CD4-positive, alpha-beta memory T cell (primary cell): ENCODE results near the gene ADGRL2. TPM values are rescaled to one million over a fixed set of nuclear protein-coding genes. Genes with fewer than 3 reads are reported as not detected.

Source experiments
- CTCF ChIA-PET: fragments of 350-600 bp; sonication (Branson Sonifier 250); formaldehyde crosslinking; loops from one replicate; lab custom pipeline; 2021; ENCODE audit warnings: inconsistent platforms; ENCODE audit not compliant: partially characterized antibody; lab: Charles Lee
- POLR2A ChIA-PET: fragments of 350-600 bp; sonication (Branson Sonifier 250); formaldehyde crosslinking; loops from one replicate; lab custom pipeline; 2021; ENCODE audit not compliant: partially characterized antibody; lab: Charles Lee
- DNase-seq, 5 donors: peaks; one replicate each; pipeline versions ENCODE4 v3.0.0 to v3.0.0-alpha.2; 2020 to 2022; ENCODE audit warnings: mixed read lengths in 1 of 5
- H3K27ac ChIP-seq: one replicate; pipeline ENCODE4 v1.7.0; 2013; ENCODE audit warnings: low read depth, low read length
- H3K27me3 ChIP-seq: 2 replicates; pipeline ENCODE4 v1.7.0; 2013; ENCODE audit warnings: mild to moderate bottlenecking, low read length, moderate library complexity; ENCODE audit not compliant: insufficient read depth
- H3K36me3 ChIP-seq: 2 replicates; pipeline ENCODE4 v1.7.0; 2013; ENCODE audit warnings: mild to moderate bottlenecking, low read length, moderate library complexity; ENCODE audit not compliant: insufficient read depth
- H3K4me1 ChIP-seq: 2 replicates; pipeline ENCODE4 v1.7.0; 2013; ENCODE audit warnings: mild to moderate bottlenecking, low read length, moderate library complexity; ENCODE audit not compliant: insufficient read depth
- H3K4me3 ChIP-seq, 2 donors: one replicate each; pipeline ENCODE4 v1.7.0; 2013; ENCODE audit warnings: low read length in 2 of 2, mild to moderate bottlenecking in 1 of 2
- H3K9me3 ChIP-seq, 2 donors: one replicate each; pipeline ENCODE4 v1.7.0; 2013; ENCODE audit warnings: low read length in 2 of 2, control low read depth in 1 of 2; ENCODE audit not compliant: control insufficient read depth in 1 of 2
- H3K27ac Mint-ChIP-seq, 7 donors: one replicate each; pipeline ENCODE4 v1.8.0; 2020 to 2021; ENCODE audit warnings: mixed read lengths in 7 of 7, mild to moderate bottlenecking in 6 of 7, inconsistent platforms in 3 of 7, moderate library complexity in 3 of 7
- H3K27me3 Mint-ChIP-seq, 2 donors: one replicate each; pipeline ENCODE4 v1.8.0; 2020 to 2021; ENCODE audit warnings: mixed read lengths in 2 of 2
- H3K36me3 Mint-ChIP-seq, 2 donors: one replicate each; pipeline ENCODE4 v1.8.0; 2020 to 2021; ENCODE audit warnings: mixed read lengths in 2 of 2, inconsistent platforms in 1 of 2, mild to moderate bottlenecking in 1 of 2
- H3K4me1 Mint-ChIP-seq, 4 donors: one replicate each; pipeline ENCODE4 v1.8.0; 2020 to 2021; ENCODE audit warnings: mixed read lengths in 4 of 4, mild to moderate bottlenecking in 1 of 4
- H3K4me3 Mint-ChIP-seq, 8 donors: one replicate each; pipeline ENCODE4 v1.8.0; 2020 to 2021; ENCODE audit warnings: mixed read lengths in 8 of 8, mild to moderate bottlenecking in 7 of 8, moderate library complexity in 6 of 8, inconsistent platforms in 3 of 8
- H3K9me3 Mint-ChIP-seq, 8 donors: one replicate each; pipeline ENCODE4 v1.8.0; 2020 to 2021; ENCODE audit warnings: mixed read lengths in 8 of 8, mild to moderate bottlenecking in 5 of 8, inconsistent platforms in 3 of 8, moderate library complexity in 1 of 8
- intact Hi-C: fragments of 100-400 bp; cut with micrococcal nuclease; formaldehyde crosslinking; loops from one replicate; pipeline ENCODE4 v1.15.1; 2023
- polyA plus RNA-seq, 2 donors: library from polyadenylated mRNA; unstranded; fragments of 300-500 nt; fragmentation: Illumina TruSeq; gene quantifications; one replicate each; pipeline ENCODE4 v1.2.3, GENCODE V29; 2021
- total RNA-seq, 2 experiments: library from RNA; stranded (reverse); gene quantifications; one replicate each; pipeline ENCODE4 v1.2.3, GENCODE V29; 2021

The ADGRL2 gene
- total and polyA plus RNA-seq, 4 experiments from 2014 or later, result not detected

DNA sequence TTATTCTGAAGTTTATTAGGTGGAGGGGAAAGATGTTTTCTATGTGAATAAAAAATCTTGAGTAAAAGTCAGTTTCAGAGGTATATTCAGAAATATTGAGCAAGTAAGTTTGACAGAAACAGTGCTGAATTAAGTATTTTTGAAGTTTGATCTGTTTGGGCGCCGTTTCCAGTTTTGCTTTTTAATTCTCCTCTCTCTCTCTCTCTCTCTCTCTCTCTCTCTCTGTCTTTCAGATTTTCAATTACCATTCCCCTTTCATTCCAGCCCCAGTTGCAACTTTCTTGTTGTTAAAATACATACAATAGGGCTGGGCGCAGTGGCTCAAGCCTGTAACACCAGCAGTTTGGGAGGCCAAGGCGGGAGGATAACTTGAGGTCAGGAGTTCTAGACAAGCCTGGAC, 24.0 kb downstream of the ADGRL2 start:
- ChIA-PET POLR2A (no interaction called here), CTCF (no interaction called here)
- peaks cover 0 to 4% (median 1%) of the 10 kb centered on the region in 8 donors for H3K9me3 Mint-ChIP-seq

DNA sequence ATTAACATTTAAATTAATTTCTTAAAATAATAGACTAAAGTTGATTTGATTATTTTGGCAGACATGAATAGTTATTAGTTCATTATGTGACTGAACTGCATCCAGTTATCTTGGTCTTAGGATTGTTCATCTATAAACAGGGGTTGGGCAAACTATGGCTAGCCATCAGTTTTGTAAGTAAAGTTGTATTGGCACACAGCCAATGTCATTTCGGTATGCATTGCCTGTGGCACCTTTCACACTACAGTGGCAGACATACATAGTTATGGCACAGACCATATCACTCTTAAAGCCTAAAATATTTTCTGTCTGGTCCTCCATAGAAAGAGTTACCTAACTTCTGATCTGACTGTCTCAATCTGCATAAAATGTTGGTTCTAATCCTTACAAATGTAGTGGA, 27.2 kb downstream of the ADGRL2 start:
- H3K27me3 ChIP-seq, result no peaks in the 10 kb centered on the region
- ChIA-PET CTCF (no interaction called here), POLR2A (no interaction called here)
- intact Hi-C loops, result no loop called here
- H3K27me3 Mint-ChIP-seq, result no peaks in the 10 kb centered on the region
- H3K4me1 ChIP-seq, result no peaks in the 10 kb centered on the region
- no peak overlapping the region for H3K27ac ChIP-seq
- no peak overlapping the region for H3K4me3 ChIP-seq
- no peak overlapping the region for H3K4me3 Mint-ChIP-seq
- H3K36me3 ChIP-seq, result no peaks in the 10 kb centered on the region
- H3K4me1 Mint-ChIP-seq, result peaks cover 0 to 1% (median 0%) of the 10 kb centered on the region in 4 donors
- H3K27ac Mint-ChIP-seq, result no peak overlapping the region
- peaks cover 0 to 9% (median 4%) of the 10 kb centered on the region in 8 donors for H3K9me3 Mint-ChIP-seq
- H3K9me3 ChIP-seq, result no peaks in the 10 kb centered on the region
- no peak for DNase-seq
- no peaks in the 10 kb centered on the region for H3K36me3 Mint-ChIP-seq

More for the DNA sequence above, 24.0 kb downstream of the ADGRL2 start:
- intact Hi-C loops, result no loop called here
- Histone ChIP-seq H3K4me1 (no peaks in the 10 kb centered on the region), H3K36me3 (no peaks in the 10 kb centered on the region), H3K27ac (no peak overlapping the region), H3K4me3 (no peak overlapping the region), H3K9me3 (no peaks in the 10 kb centered on the region), H3K27me3 (no peaks in the 10 kb centered on the region)
- Mint-ChIP-seq H3K27me3 (no peaks in the 10 kb centered on the region), H3K4me3 (peak overlapping the region in 1 of 8 donors; percentile 23), H3K4me1 (peaks cover 0 to 1% (median 0%) of the 10 kb centered on the region in 4 donors), H3K36me3 (no peaks in the 10 kb centered on the region), H3K27ac (no peak overlapping the region)
- no peak for DNase-seq

DNA sequence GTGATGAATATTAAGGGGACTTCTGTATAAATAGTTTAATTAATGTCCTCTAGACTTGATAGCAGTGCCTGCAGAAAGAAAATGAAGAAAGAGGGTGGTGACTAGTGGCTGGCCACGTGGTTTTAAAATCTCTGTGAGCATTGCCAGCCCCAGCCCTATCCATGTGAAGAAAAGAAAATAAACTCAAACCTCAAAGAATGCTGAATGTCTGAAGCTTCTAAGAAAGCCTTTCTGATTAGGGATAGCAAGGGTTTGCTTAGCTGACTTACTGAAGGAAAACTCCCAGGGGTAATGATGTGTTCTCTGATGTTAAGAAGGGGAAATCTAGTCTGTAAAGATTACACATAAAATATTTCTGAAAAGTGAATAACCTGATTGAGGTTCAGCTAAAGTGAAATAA, 31.8 kb downstream of the ADGRL2 start:
- Histone ChIP-seq H3K36me3 (no peaks in the 10 kb centered on the region), H3K27me3 (no peaks in the 10 kb centered on the region), H3K27ac (no peak overlapping the region), H3K4me3 (no peak overlapping the region), H3K9me3 (no peaks in the 10 kb centered on the region), H3K4me1 (no peaks in the 10 kb centered on the region)
- intact Hi-C loops, result no loop called here
- Mint-ChIP-seq H3K4me3 (no peak overlapping the region), H3K36me3 (no peaks in the 10 kb centered on the region), H3K9me3 (peaks cover 0 to 9% (median 1%) of the 10 kb centered on the region in 8 donors), H3K4me1 (no peaks in the 10 kb centered on the region), H3K27me3 (no peaks in the 10 kb centered on the region), H3K27ac (no peak overlapping the region)
- CTCF ChIA-PET, result no interaction called here
- DNase-seq, result no peak
- POLR2A ChIA-PET, result no interaction called here

DNA sequence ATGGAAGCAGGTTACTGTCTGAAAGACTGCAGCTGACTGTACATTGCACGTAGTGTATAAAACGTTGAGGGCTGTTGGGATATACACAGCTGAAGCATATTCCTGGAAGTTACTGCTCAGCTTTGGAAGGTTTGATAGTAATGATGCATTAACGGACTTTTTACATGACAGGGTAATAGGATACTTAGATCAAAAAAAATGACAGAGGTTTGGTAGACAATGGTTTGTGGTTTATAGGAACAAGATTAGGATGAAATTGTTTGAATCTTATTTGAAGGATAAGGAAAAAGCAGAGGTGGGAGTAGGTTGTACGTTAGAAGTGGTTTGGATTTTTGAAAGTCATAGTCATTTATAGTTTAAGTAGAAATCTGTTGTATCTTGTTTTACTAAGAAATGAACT, 33.0 kb downstream of the ADGRL2 start:
- H3K9me3 Mint-ChIP-seq, result peaks cover 0 to 9% (median 3%) of the 10 kb centered on the region in 8 donors
- no peak overlapping the region for H3K27ac Mint-ChIP-seq
- no peaks in the 10 kb centered on the region for H3K27me3 Mint-ChIP-seq
- DNase-seq, result no peak
- H3K27ac ChIP-seq, result no peak overlapping the region
- no peaks in the 10 kb centered on the region for H3K36me3 ChIP-seq
- H3K4me3 Mint-ChIP-seq, result no peak overlapping the region
- intact Hi-C loops, result no loop called here
- no peaks in the 10 kb centered on the region for H3K27me3 ChIP-seq
- ChIA-PET POLR2A (no interaction called here), CTCF (no interaction called here)
- no peaks in the 10 kb centered on the region for H3K36me3 Mint-ChIP-seq
- no peaks in the 10 kb centered on the region for H3K4me1 ChIP-seq
- H3K4me1 Mint-ChIP-seq, result no peaks in the 10 kb centered on the region
- H3K9me3 ChIP-seq, result no peaks in the 10 kb centered on the region
- H3K4me3 ChIP-seq, result no peak overlapping the region

DNA sequence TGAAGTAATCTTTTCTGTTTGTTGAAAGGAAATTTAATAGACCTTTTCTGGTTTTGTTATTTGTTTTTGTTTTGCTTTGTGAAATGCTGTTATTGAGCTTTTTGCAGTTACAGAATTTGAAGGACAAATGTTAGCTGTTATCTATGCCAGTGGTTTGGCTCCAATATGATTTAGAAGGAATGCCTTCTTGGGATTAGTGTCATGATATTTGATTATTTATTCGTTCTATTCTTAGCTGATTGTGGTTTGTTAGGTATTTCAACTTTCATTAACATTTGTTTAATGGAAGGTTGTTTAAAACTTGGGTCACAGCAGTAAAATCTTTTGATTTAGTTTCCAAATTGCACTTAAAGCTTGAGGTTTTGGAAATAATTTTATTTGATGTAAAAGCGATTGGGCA, 33.5 kb downstream of the ADGRL2 start:
- intact Hi-C loops, result no loop called here
- no peak for DNase-seq
- Mint-ChIP-seq H3K9me3 (peaks cover 0 to 9% (median 4%) of the 10 kb centered on the region in 8 donors), H3K27ac (no peak overlapping the region), H3K4me3 (no peak overlapping the region), H3K36me3 (no peaks in the 10 kb centered on the region), H3K4me1 (no peaks in the 10 kb centered on the region), H3K27me3 (no peaks in the 10 kb centered on the region)
- no peak overlapping the region for H3K4me3 ChIP-seq
- no peaks in the 10 kb centered on the region for H3K27me3 ChIP-seq
- H3K36me3 ChIP-seq, result no peaks in the 10 kb centered on the region
- CTCF ChIA-PET, result no interaction called here
- no peaks in the 10 kb centered on the region for H3K4me1 ChIP-seq
- H3K9me3 ChIP-seq, result no peaks in the 10 kb centered on the region
- POLR2A ChIA-PET, result no interaction called here
- no peak overlapping the region for H3K27ac ChIP-seq

DNA sequence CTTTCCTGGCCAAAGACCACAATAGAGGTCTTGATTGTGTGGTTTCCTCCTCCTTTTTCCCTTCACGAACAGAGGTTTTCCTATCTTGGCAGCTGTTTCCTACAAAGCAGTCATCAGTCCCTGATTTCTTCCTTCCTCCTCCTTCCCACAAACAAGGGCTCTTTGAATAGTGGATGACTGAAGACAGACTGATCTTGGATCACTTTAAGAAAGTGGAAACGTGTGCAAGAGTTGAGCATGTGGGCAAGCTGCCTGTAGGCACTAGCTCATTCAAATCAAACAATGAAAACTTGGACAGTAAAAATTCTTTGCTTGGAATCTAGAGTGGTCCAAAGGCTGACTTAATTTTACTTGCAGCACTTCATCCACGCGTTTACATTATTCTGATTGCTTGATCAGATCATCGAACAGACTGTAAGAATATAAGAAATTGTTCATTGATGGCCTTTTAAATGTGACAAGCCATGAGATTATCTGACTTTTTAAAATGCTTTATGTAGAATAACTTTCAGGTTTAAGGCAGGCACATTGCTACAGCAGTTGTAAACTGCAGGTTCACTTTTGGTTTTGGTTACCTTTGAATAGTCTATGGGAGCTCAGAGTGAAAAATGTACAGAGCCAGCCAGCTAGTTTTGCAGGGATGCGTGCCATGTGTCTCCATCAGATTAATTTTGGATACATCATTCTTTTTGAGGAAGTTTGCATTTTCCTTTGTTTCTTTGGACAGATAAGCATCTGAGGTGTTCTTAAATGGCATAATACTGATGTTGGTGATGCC, 34.4 kb downstream of the ADGRL2 start:
- no peaks in the 10 kb centered on the region for H3K9me3 ChIP-seq
- intact Hi-C loops, result no loop called here
- no peak overlapping the region for H3K27ac ChIP-seq
- DNase-seq, result no peak
- no peaks in the 10 kb centered on the region for H3K4me1 Mint-ChIP-seq
- H3K27me3 ChIP-seq, result no peaks in the 10 kb centered on the region
- no peak overlapping the region for H3K27ac Mint-ChIP-seq
- no peak overlapping the region for H3K4me3 Mint-ChIP-seq
- CTCF ChIA-PET, result no interaction called here
- no peaks in the 10 kb centered on the region for H3K4me1 ChIP-seq
- H3K9me3 Mint-ChIP-seq, result peaks cover 0 to 6% (median 4%) of the 10 kb centered on the region in 8 donors
- H3K36me3 ChIP-seq, result no peaks in the 10 kb centered on the region
- POLR2A ChIA-PET, result no interaction called here
- H3K27me3 Mint-ChIP-seq, result no peaks in the 10 kb centered on the region
- H3K4me3 ChIP-seq, result no peak overlapping the region
- no peaks in the 10 kb centered on the region for H3K36me3 Mint-ChIP-seq

DNA sequence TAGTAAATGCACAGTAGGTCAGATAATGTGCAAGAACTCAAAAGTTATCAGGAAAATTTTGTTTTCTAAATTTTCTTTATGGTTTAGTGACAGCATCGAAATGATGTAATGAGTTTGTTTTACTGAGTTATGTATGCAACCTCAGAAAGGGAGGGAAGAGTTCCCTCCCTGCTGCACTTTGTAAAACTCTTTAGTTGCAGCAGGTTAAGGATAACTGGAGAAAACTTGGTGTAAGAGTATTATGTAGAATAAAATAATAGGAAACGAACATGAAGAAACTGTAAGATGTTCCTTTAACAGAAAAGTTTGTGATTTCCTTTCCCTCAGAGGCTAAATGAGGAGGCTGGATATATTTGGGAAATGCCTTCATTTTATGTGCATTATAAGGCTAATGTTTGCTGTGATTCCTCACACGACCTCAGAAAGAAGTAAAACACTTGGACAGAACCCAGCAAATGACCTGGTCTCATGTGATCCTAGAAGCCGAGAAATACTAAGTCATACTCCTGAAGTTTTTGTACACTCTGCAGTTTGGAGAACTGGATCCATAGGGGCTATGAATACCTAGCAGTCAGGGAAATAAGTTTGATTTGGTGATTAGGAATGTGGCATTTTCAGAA, 35.4 kb downstream of the ADGRL2 start:
- Mint-ChIP-seq H3K27ac (no peak overlapping the region), H3K36me3 (no peaks in the 10 kb centered on the region), H3K4me1 (peaks cover 0 to 1% (median 0%) of the 10 kb centered on the region in 4 donors), H3K4me3 (no peak overlapping the region), H3K9me3 (peaks cover 0 to 6% (median 3%) of the 10 kb centered on the region in 8 donors), H3K27me3 (no peaks in the 10 kb centered on the region)
- Histone ChIP-seq H3K27ac (no peak overlapping the region), H3K36me3 (no peaks in the 10 kb centered on the region), H3K4me3 (no peak overlapping the region), H3K4me1 (no peaks in the 10 kb centered on the region), H3K27me3 (no peaks in the 10 kb centered on the region), H3K9me3 (no peaks in the 10 kb centered on the region)
- CTCF ChIA-PET, result no interaction called here
- POLR2A ChIA-PET, result no interaction called here
- intact Hi-C loops, result no loop called here
- no peak for DNase-seq
